CD14-positive monocyte (primary cell): ENCODE results near the gene INTS6. TPM values are rescaled to one million over a fixed set of nuclear protein-coding genes. Genes with fewer than 3 reads are reported as not detected.
A peak's percentile ranks its signal among the peaks of the same experiment; 100 is the strongest.

Experiments used
- DNase-seq, 3 donors: peaks; one replicate each; pipeline ENCODE4 v3.0.0-alpha.2; 2011 to 2022
- H2AFZ ChIP-seq: 2 replicates; pipeline ENCODE4 v1.6.0; 2012; ENCODE audit warnings: mild to moderate bottlenecking, low read depth, low read length, inconsistent platforms; ENCODE audit not compliant: insufficient read depth, poor library complexity, severe bottlenecking
- H3K27ac ChIP-seq, 2 donors: 1 replicate in 1 of 2; 2 replicates in 1 of 2; pipeline ENCODE4 v1.5.1; 2012 to 2013; ENCODE audit warnings: low read length in 2 of 2, control low read depth in 1 of 2, inconsistent platforms in 1 of 2, low read depth in 1 of 2, mild to moderate bottlenecking in 1 of 2
- H3K27me3 ChIP-seq, 2 donors: one replicate each; pipeline versions ENCODE4 v1.6.0 to v1.6.1; 2011 to 2013; ENCODE audit warnings: low read length in 2 of 2; ENCODE audit not compliant: control insufficient read depth in 2 of 2, insufficient read depth in 2 of 2
- H3K36me3 ChIP-seq, 2 donors: replicated peaks in 1 of 2; 1 replicate in 1 of 2; 2 replicates in 1 of 2; pipeline versions ENCODE4 v1.5.1 to v1.6.1; 2012 to 2013; ENCODE audit warnings: low read length in 2 of 2, control low read depth in 1 of 2, inconsistent platforms in 1 of 2, mild to moderate bottlenecking in 1 of 2; ENCODE audit not compliant: insufficient read depth in 2 of 2, control insufficient read depth in 1 of 2
- H3K4me1 ChIP-seq, 2 donors: 1 replicate in 1 of 2; 2 replicates in 1 of 2; pipeline versions ENCODE4 v1.5.1 to v1.6.1; 2012 to 2013; ENCODE audit warnings: low read length in 2 of 2, control low read depth in 1 of 2, inconsistent platforms in 1 of 2, mild to moderate bottlenecking in 1 of 2, moderate library complexity in 1 of 2; ENCODE audit not compliant: insufficient read depth in 2 of 2, control insufficient read depth in 1 of 2
- H3K4me2 ChIP-seq: replicated peaks from 2 replicates; pipeline ENCODE3; 2012; ENCODE audit warnings: low read length, moderate library complexity, mild to moderate bottlenecking; ENCODE audit not compliant: poor library complexity, severe bottlenecking; ENCODE audit errors: extremely low read depth
- H3K4me3 ChIP-seq, 3 experiments: fragments of 200-600 bp in 1 of 3; sonication (generic) in 1 of 3; replicated peaks in 1 of 3; 1 replicate in 2 of 3; 2 replicates in 1 of 3; pipeline ENCODE4 v1.5.1; 2011 to 2013; ENCODE audit warnings: low read length in 3 of 3, mild to moderate bottlenecking in 3 of 3, control low read depth in 2 of 3, low read depth in 2 of 3, inconsistent platforms in 1 of 3, moderate library complexity in 1 of 3
- H3K79me2 ChIP-seq: 2 replicates; pipeline ENCODE4 v1.6.0; 2012; ENCODE audit warnings: mild to moderate bottlenecking, control low read depth, inconsistent platforms, low read length, moderate library complexity; ENCODE audit not compliant: insufficient read depth
- H3K9ac ChIP-seq: 2 replicates; pipeline ENCODE4 v1.6.0; 2017; ENCODE audit warnings: low read length, mild to moderate bottlenecking; ENCODE audit not compliant: insufficient read depth, poor library complexity, severe bottlenecking
- H3K9me3 ChIP-seq, 2 donors: replicated peaks in 1 of 2; 1 replicate in 1 of 2; 2 replicates in 1 of 2; pipeline versions ENCODE4 v1.5.1 to v1.6.1; 2012 to 2013; ENCODE audit warnings: low read length in 2 of 2, control low read depth in 1 of 2; ENCODE audit not compliant: control insufficient read depth in 1 of 2, insufficient read depth in 1 of 2
- H4K20me1 ChIP-seq: 2 replicates; pipeline ENCODE4 v1.6.0; 2012; ENCODE audit warnings: mild to moderate bottlenecking, low read length, control low read depth, moderate library complexity; ENCODE audit not compliant: insufficient read depth
- H3K27ac Mint-ChIP-seq, 7 donors: one replicate each; pipeline ENCODE4 v1.8.0; 2020; ENCODE audit warnings: mild to moderate bottlenecking in 7 of 7, mixed read lengths in 7 of 7, moderate library complexity in 6 of 7, inconsistent platforms in 2 of 7
- H3K27me3 Mint-ChIP-seq, 3 donors: one replicate each; pipeline ENCODE4 v1.8.0; 2021 to 2022; ENCODE audit warnings: low read depth in 3 of 3, mild to moderate bottlenecking in 3 of 3, mixed read lengths in 3 of 3, moderate library complexity in 3 of 3, inconsistent platforms in 1 of 3
- H3K36me3 Mint-ChIP-seq, 2 donors: one replicate each; pipeline ENCODE4 v1.8.0; 2020; ENCODE audit warnings: mixed read lengths in 2 of 2, inconsistent platforms in 1 of 2, mild to moderate bottlenecking in 1 of 2
- H3K4me1 Mint-ChIP-seq: one replicate; pipeline ENCODE4 v1.8.0; 2020; ENCODE audit warnings: mild to moderate bottlenecking, mixed read lengths
- H3K4me3 Mint-ChIP-seq, 2 donors: one replicate each; pipeline ENCODE4 v1.8.0; 2020; ENCODE audit warnings: mild to moderate bottlenecking in 2 of 2, mixed read lengths in 2 of 2, moderate library complexity in 1 of 2
- H3K9me3 Mint-ChIP-seq, 7 donors: one replicate each; pipeline ENCODE4 v1.8.0; 2020 to 2022; ENCODE audit warnings: mixed read lengths in 7 of 7, mild to moderate bottlenecking in 6 of 7, moderate library complexity in 6 of 7, inconsistent platforms in 2 of 7
- CTCF ChIP-seq: fragments of 200-600 bp; IDR thresholded peaks from one replicate; pipeline ENCODE4 v1.8.0; 2022; ENCODE audit warnings: antibody characterized with exemption, mild to moderate bottlenecking
- WGBS: methylation state at CpG from one replicate; pipeline ENCODE4 v1.1.5; 2013; ENCODE audit warnings: missing lambda C conversion rate; ENCODE audit not compliant: insufficient coverage; 5-methylcytosine and 5-hydroxymethylcytosine counted together
- intact Hi-C, 2 donors: fragments of 100-400 bp; cut with micrococcal nuclease; formaldehyde crosslinking; loops; one replicate each; pipeline versions ENCODE4 v1.15.0 to v1.15.1; 2023
- polyA plus RNA-seq, 3 donors: library from polyadenylated mRNA; depleted of rRNA in 1 of 3; unstranded in 2 of 3; stranded (reverse) in 1 of 3; fragments of 300-500 nt in 2 of 3; fragments of >200 nt in 1 of 3; fragmentation: Illumina TruSeq in 2 of 3; gene quantifications; 1 replicate in 2 of 3; 2 replicates in 1 of 3; pipeline ENCODE4 v1.2.3, GENCODE V29; 2012 to 2021

Gene INTS6
- polyA plus RNA-seq, 3 donors = 10.8 to 13.2 (median 11.6) TPM

- Mint-ChIP-seq H3K36me3 (peaks cover 37 to 49% of the 10 kb centered on the region in 2 donors), H3K4me3 (no peak overlapping the region), H3K9me3 (no peaks in the 10 kb centered on the region), H3K4me1 (peaks cover 11% of the 10 kb centered on the region), H3K27me3 (no peaks in the 10 kb centered on the region), H3K27ac (no peak overlapping the region)
- H2AFZ ChIP-seq = no peak overlapping the region
- no peak overlapping the region for H3K4me3 ChIP-seq
- H3K79me2 ChIP-seq = no peaks in the 10 kb centered on the region
- no peaks in the 10 kb centered on the region for H3K27me3 ChIP-seq
- peaks cover 8 to 10% of the 10 kb centered on the region in 2 donors for H3K4me1 ChIP-seq
- H4K20me1 ChIP-seq = peaks cover 5% of the 10 kb centered on the region
- intact Hi-C loops = no loop called here
- DNase-seq = no peak
- H3K9me3 ChIP-seq = no peaks in the 10 kb centered on the region
- no peak overlapping the region for H3K27ac ChIP-seq
- TF ChIP-seq CTCF = no peak
- H3K4me2 ChIP-seq = no peak overlapping the region
- H3K9ac ChIP-seq = no peak overlapping the region
- H3K36me3 ChIP-seq = peaks cover 79 to 100% of the 10 kb centered on the region in 2 donors
- WGBS = 77% methylated on average over 3 of the region's 6 CpGs
Measured at GRCh38 chr13:51371768-51372399, 81.0 kb downstream of the INTS6 start.

GRCh38 chr13:51370811-51371210, 82.0 kb downstream of the INTS6 start:
- WGBS = 100% methylated on average over 1 of the region's 2 CpGs
- intact Hi-C loops = no loop called here

More at GRCh38 chr13:51370811-51371210, 82.0 kb downstream of the INTS6 start:
- Mint-ChIP-seq H3K27me3 (peaks cover 0 to 2% (median 0%) of the 10 kb centered on the region in 3 donors), H3K4me3 (no peak overlapping the region), H3K9me3 (no peaks in the 10 kb centered on the region), H3K36me3 (peaks cover 37 to 51% of the 10 kb centered on the region in 2 donors), H3K27ac (peak overlapping the region in 1 of 7 donors; percentile 26), H3K4me1 (peaks cover 11% of the 10 kb centered on the region)
- H3K4me3 ChIP-seq = no peak overlapping the region
- peaks cover 5% of the 10 kb centered on the region for H4K20me1 ChIP-seq
- no peak for DNase-seq
- H3K9me3 ChIP-seq = no peaks in the 10 kb centered on the region
- H3K4me1 ChIP-seq = peaks cover 8 to 10% of the 10 kb centered on the region in 2 donors
- no peak overlapping the region for H3K4me2 ChIP-seq
- H3K27ac ChIP-seq = peak overlapping the region in 1 of 2 donors; percentile 46
- no peak overlapping the region for H2AFZ ChIP-seq
- peaks cover 80 to 100% of the 10 kb centered on the region in 2 donors for H3K36me3 ChIP-seq
- no peak overlapping the region for H3K9ac ChIP-seq
- no peaks in the 10 kb centered on the region for H3K27me3 ChIP-seq
- TF ChIP-seq CTCF = no peak
- H3K79me2 ChIP-seq = no peaks in the 10 kb centered on the region
